Activated CD4-positive, CD25-positive, alpha-beta regulatory T cell treated with anti-CD3 and anti-CD28 coated beads, Interleukin-2, amount 50 U/mL, for 24 hours (primary cell): ENCODE results near the gene LRP3.

Experiments
- ATAC-seq, 2 donors: fragments of 150-1000 bp; cut with Tn5 transposase; one replicate each; pipeline ENCODE4 v1.10.0; 2021; ENCODE audit warnings: mild to moderate bottlenecking in 1 of 2, moderate library complexity in 1 of 2

The LRP3 gene

GRCh38 chr19:33240181-33240771 is 46.1 kb downstream of the LRP3 start:
- ATAC-seq, result no peak

DNA sequence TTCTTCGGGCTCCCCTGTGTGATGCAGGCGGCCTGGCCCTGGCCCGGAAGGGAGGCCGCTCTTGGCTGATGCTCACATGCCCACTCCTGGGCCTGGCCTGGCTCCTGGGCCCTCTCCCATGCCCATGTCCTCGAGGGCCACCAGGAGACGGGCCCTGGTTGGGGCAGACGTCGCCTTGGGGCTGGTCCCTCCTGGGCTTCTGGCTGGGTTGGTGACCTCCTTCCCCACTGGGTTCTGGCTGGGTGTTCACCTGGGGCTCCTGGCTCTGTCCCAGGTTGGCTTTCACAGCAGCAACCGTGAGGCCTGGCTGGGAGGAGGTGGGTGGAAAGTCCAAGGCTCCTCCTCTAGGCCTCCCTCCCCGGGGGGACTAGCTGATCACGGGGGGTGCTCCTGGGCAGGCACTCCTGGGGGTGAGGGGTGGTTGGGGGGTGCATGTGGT is 47.0 kb downstream of the LRP3 start:
- no peak for ATAC-seq

DNA sequence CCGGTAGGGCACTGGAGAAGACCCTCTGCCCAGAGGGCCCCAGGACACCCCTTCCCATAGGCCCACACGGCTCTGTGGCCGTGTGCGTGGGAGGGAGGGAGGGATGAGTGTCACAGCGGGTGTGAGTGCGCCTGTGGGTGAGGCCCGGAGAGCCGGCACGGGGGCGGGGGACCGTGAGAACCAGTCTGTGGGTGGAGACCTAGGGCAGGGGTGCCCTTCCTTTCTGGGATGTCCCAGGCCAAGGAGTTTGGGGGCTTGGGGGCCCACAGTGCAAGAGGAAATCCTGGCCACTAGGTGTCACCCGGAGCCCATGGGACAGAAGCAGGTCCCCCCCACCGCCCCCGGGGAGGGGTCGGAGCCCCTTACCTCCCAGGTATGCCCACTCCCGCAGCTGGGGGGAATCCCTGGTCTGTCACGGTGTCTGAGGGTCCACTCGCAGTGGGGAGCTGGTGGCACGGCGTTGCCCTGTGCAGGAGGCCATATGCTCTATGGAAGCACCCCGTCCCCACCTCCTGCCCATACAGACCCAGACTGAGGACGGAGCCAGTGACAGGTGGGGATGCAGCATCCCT is 47.5 kb downstream of the LRP3 start:
- peak; percentile 23 to 50 for ATAC-seq

GRCh38 chr19:33242131-33242530 is 48.0 kb downstream of the LRP3 start:
- no peak for ATAC-seq

DNA sequence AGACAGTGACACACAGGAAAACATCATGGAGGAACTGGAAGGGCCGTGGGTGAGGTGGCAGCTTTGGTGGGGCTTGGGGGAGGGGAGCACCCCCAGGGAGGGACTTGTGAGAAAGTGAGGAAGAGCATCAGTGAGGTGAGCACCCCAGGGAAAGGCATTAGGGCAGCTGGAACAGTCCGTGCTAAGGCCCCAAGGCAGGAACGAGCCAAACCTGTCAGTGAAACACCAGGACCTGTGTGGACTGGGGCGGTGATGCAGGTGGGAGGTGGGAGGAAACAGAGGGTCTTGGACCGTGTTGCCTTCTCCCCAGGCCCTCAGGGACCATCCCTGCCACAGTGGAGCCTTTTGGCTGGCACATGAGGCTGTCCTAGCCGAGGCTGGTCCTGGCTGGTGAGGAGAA is 48.8 kb downstream of the LRP3 start:
- ATAC-seq, result no peak

DNA sequence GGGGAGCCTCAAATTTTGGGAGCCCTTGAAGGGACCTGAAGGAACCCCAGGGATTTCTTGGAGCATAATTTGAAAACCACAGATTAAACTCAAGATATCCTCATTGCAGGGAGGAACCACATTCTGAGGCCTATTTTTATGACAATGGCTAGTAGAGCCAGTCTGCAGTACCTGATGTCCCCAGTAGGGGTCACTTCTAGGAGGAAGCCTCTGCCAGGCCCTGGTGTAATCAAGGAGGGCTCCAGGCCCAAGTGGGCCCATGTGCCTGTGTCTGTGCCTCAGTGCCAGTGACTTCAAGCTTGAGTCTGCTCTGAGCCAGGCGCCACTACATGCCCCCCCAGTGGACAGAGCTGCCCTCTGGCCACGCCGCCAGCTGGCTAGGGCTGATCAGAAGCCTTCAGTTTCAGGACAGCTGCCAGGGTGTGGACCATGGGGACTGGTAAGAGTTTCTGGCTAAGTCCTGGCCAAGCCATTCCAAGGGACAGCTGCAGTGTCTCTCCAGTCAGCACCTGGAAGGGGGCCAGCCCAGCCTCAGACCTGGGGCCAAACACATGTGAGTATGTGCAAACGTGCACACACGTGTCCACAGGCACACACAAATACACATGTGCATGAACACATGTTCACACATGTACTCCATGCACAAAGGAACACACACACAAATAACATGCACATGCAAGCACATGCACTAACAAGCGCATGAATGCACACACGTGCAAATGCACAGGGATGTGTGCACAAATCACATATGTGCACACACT is 52.0 kb downstream of the LRP3 start:
- ATAC-seq, result no peak

- no peak for ATAC-seq
Observed at GRCh38 chr19:33246709-33247440, 52.7 kb downstream of the LRP3 start.

DNA sequence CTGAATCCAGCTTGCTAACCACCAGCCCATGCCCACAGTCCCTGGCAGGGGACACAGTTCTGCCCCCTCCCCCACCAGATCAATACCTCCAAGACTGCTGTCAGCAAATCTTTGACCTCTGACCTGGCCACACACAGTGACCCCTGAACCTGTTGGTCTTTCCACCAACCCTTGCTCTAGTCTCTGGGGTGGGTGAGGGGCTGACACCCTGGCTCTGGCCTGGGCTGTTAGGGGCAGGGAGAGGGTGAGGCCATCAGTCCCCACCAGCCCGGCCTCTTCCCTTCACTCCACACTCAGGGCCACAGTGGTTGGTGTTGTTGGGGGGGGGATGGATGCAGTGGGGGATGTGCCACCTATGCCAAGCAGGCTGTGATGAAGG is 53.3 kb downstream of the LRP3 start:
- ATAC-seq, result no peak

GRCh38 chr19:33248104-33248503 is 54.0 kb downstream of the LRP3 start:
- no peak for ATAC-seq

GRCh38 chr19:33248553-33248953 is 54.4 kb downstream of the LRP3 start:
- ATAC-seq, result no peak

DNA sequence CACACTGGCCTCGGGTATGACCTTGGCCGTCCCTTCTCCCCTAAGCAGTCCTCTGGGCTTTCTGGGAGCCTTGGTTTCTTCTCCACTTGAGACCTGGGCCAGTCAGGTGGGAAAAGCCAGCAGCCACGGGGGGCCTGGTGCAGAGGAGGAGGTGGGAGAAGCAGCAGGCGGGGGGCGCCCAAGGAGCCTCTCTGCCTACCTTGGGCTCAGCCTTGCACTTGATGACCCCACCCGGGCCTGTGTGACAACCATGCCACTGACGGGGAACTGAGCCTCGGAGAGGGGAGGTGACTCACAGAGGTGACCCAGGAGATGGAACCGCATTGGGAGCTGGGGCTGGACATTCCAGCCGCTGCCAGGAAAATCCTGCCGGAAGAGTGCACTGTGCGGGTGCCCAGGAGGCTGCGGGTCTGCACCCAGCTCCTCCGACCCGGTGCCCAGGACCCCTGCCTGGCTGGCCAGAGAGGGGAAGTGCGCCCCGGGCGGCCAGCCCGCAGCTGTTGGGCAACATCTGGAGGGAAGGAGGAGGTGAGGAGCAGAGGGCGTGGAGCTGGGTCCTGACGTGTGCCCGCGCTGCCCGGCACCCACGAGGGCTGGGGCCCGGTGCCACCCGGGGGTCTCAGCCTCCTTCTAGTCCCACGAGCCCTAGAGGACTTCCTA is 55.0 kb downstream of the LRP3 start:
- ATAC-seq, result no peak

GRCh38 chr19:33249740-33250366 is 55.7 kb downstream of the LRP3 start:
- ATAC-seq, result no peak

DNA sequence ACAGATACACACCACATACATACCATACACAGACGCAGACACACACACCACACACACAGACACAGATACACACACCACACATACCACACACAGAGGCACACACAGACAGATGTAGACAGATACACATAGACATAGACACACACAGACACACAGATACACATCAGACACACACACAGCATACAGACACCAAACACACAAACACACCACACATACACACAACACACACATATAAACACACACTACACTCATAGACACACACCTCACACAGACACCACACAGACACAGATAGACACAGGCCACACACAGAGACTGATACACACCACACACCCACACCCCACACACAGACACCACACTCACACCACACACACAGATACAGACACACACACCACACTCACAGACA is 56.4 kb downstream of the LRP3 start:
- no peak for ATAC-seq

DNA sequence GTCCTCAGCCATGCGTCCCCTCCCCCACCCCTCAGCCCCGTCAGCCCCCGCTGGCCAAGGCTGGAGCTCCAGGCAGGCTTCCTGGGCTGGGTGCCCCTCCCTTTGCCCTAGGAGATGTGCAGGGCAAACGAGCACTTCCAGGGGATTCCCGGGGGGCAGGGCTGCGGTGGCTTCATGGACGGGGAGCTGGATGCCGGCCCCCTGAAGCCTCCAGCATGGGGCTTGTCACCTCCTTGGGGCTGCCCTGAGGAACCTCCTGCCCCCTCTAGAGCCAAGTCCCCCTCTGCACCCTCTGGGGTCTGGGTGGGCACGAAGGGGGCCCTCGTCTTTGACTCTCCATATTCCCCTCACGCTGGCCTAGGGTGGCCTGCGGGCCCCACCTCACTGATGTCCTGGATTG is 56.9 kb downstream of the LRP3 start:
- no peak for ATAC-seq

DNA sequence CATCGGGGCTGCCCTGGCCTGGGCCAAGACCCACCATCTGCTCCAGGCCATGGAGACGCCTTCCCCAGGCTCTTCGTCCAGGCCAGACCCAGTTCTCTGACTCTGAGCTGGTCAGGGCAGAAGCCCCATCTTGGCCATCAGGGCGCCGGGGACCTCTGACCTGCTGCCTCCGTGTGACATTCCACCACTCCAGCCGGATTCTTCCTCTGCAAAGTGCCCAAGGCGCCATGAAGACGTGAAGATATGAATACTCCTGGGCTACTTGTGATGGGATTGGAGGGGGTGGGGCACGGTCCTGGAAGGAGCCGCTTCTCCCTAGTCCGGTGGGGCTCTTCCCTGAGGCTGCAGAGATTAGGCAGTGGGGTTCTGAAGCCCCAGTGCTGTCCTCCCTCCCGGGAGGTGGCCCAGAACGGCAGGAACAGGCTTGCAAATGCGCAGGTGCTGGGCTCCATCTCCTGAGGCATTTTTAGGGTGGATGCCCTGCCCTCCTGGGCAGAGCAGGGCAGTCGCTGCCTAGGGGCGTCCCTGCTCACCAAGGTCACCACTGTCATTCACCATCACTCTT is 57.5 kb downstream of the LRP3 start:
- ATAC-seq, result no peak

GRCh38 chr19:33252418-33252962 is 58.4 kb downstream of the LRP3 start:
- ATAC-seq, result no peak

DNA sequence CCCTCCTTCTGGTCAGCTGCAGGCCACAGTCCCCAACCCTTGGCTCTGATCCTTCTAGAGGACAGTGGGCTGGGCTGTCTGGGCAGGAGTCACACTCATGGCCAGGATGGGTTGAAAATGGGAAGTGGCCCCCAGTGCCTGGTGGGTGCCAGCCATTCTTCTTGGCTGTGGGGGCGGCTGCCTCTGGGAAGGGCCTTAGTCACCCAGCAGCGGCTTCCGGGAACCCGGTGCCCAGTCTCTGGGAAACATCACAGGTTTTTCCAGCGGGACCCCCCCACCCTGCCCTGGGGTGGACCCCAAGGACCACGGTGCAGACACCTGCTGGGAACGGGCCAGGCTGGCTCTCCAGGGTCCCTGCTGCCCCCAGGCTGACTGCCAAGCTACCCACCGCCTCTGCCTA is 58.8 kb downstream of the LRP3 start:
- no peak for ATAC-seq

DNA sequence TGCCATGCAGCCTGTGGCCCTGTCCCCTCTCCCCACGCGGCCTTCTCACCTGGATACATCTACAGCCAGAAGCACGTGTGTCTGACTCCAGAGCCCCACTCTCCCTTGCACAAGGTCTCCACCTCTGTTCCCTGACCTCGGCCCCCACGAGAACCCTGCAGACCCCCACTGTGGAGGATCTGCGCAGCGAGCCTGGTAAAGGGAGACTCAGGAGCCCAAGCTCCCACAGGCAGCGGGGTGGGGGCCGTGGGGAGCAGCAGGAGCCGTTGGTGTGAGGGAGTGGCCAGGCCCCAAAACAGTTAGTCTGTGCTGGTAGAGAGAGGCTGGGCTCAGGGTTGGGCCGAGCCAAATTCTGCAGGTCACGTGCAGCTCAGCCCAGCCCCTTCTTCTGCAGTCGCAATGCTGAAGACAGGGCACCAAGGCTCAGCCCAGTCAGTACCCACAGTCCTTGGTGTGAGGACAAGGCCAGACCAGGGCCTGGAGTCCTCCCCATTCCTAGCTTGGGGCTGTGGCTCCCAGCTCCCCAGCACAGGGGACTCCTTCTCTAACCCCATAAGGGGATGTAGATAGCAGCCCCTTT is 60.2 kb downstream of the LRP3 start:
- no peak for ATAC-seq

- no peak for ATAC-seq
Observed at GRCh38 chr19:33255781-33256180, 61.7 kb downstream of the LRP3 start.

- ATAC-seq, result no peak
Observed at GRCh38 chr19:33256261-33256660, 62.1 kb downstream of the LRP3 start.

DNA sequence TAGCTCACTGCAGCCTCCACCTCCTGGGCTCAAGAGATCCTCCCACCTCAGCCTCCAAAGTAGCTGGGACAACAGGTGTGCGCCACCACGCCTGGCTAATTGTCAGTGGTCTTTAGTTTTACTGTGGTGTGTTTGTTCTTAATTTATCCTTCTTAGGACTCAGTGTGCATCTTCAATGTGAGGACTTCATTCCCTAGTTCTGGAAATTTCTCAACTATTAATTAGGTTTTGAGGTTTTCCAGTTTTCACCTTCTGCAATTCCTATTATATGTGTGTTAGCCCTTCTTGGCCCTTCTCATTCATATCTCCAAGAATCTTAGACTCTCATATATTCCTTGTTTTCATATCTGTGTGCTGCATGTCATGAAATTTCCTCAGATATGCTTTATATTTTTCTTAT is 63.7 kb downstream of the LRP3 start:
- ATAC-seq, result no peak
